ENCODE measurements around the gene CD300LD.

DNA sequence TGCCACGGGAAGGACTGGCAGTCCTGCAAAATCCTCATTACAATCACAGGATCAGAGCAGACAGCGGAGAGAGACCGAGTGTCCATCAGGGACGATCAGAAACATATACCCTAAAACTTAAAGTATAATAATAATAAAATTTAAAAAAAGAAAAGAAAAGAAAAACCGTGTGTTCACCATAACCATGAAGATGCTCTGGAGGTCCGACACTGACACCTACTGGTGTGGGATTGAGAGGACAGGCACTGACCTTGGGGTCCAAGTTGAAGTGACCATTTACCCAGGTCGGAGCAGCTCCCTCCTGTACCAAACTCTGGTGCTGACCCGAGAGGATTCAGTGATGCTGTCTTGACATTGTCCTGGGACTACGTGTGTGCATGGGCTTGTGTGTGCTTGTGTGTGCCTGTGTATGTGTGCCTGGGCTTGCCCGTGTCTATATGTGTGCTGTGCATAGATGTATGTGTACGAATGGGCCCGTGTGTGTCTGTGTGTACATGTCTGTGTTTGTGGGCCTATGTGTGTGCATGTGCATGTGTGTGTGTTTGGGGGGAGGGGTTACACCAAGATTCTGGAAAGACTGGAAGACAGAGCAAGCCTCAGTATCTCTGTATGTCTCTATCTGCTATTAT is 10.0 kb upstream of the CD300LD start:
- TF ChIP-seq, protein P1, sequence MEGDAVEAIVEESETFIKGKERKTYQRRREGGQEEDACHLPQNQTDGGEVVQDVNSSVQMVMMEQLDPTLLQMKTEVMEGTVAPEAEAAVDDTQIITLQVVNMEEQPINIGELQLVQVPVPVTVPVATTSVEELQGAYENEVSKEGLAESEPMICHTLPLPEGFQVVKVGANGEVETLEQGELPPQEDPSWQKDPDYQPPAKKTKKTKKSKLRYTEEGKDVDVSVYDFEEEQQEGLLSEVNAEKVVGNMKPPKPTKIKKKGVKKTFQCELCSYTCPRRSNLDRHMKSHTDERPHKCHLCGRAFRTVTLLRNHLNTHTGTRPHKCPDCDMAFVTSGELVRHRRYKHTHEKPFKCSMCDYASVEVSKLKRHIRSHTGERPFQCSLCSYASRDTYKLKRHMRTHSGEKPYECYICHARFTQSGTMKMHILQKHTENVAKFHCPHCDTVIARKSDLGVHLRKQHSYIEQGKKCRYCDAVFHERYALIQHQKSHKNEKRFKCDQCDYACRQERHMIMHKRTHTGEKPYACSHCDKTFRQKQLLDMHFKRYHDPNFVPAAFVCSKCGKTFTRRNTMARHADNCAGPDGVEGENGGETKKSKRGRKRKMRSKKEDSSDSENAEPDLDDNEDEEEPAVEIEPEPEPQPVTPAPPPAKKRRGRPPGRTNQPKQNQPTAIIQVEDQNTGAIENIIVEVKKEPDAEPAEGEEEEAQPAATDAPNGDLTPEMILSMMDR (IDR thresholded peaks at IDR 0.05) = no peak
- TF ChIP-seq POLR2A (IDR thresholded peaks at IDR 0.05) = no peak
- no peak for TF ChIP-seq POLR2AphosphoS5 (IDR thresholded peaks at IDR 0.05)
